HG02610 (cell line): ENCODE results near the gene ATXN3L.

ENCODE experiments used
- ATAC-seq: cut with Tn5 transposase; IDR thresholded peaks from one replicate; pipeline ENCODE4 v1.9.1; 2021; ENCODE audit warnings: mild to moderate bottlenecking, moderate library complexity; ENCODE audit not compliant: unreplicated experiment

The ATXN3L gene

DNA sequence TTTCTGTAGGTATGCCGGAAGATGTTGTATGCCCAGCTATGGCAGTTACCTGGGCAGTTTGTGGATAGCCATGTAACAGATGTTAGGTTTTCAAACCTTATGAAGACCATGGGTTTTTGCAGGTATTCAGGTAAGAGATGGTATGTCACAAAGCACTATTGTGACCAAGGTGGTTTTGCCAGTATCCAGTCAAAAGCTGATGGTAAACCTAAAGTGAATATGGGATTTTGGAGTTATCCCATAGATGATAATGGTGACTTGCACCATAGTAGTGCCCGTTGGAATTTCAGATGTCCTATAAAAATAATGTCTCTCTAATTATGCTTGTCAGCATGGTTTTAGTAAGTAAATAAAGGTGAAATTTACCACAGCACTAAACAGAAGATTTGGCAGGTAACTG lies at the start of gene ATXN3L:
TSS of gene ATXN3L (minus strand) at position 101 of the 400 bp plus-strand sequence. CDS start 119 bp downstream, outside the sequence.
- no peak for ATAC-seq

DNA sequence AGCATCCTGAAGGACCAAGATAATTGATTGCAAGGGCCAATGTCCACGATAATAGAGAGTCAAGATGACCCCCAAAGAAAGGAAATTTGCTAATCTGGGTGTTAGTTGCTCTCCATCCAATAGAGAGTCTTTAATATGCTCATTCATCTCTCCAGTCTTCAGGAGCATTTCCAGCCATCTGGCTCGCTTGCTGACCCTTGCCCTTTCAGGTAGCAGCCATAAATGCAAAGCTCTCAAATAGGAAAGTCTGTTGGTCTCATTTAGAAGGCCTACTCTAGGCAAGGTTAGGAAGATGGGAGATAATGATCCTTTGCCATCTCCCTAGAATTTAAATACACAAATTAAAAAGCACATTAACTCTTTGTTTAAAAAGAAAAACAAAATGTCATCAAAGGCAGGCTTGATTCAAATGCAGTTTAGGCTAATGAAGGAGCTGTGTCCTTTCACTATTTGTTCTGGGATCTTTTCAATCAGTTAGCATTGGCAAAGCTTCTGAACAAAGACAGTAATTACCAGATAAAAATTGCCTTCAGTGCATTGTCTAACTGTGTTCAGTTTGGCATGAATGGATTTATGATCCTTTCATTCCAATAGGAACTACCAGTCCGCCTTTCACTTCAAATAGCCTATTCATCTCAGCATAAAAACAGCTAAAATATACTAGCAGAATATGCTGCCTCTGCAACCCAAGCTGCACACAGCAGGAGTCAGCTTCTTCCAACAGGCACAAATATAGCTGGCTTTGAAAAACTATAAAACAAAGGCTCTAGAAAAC lies 49.6 kb upstream of the ATXN3L start:
- no peak for ATAC-seq

DNA sequence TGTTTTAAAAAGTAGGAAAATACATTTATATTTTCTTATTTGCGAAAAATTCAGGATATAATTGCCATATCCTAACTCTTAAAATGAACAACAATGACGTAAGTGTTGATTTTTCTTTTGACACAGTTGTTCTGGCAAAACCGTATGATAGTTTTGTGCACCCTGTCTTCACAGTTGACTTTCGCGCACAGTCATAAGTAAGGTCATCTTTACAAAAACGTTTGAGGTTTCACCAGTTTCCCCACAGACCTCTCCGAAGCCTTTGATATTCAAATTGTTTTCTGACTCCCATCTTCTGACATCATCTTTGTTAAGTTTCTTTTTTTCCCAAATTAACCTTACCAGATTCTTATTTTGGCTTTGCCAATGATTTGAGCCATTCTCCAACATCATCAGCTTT lies 48.1 kb upstream of the ATXN3L start:
- ATAC-seq, result no peak

DNA sequence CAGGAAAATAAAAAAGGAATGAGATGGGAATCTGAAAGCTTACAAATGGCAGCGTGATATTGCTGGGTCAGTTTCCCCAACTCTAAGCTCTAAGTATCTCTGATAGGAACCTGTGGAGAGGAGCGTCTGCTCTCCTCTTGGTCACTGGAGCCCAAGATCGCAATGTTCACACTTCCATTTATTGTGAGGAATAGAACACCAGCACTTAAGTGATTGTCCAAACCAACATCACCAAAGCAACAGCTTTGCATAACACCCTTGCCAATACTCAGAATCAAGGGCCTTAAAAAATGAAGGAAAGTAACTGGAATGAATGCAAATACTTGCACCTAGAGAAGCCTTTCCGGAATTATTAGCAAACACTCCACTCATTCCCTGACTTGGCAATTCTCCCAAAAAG lies 46.8 kb upstream of the ATXN3L start:
- ATAC-seq, result no peak

DNA sequence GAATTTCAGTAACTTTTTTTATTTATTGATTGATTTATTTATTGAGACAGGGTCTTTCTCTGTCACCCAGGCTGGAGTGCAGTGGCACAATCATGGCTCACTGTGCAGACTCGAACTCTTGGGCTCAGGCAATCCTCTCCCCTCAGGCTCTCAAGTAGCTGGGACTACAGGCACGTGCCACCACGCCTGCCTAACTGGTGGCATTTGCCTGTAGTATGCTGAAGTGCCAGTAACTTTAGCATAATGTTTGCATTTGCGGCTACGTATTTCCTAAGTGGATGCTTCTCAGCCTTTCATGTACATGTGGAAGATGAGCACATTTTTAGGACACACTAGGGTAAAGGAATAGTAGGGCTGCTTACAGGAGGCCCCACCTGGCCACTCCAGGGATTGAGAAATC lies 45.3 kb upstream of the ATXN3L start:
- ATAC-seq, result no peak

DNA sequence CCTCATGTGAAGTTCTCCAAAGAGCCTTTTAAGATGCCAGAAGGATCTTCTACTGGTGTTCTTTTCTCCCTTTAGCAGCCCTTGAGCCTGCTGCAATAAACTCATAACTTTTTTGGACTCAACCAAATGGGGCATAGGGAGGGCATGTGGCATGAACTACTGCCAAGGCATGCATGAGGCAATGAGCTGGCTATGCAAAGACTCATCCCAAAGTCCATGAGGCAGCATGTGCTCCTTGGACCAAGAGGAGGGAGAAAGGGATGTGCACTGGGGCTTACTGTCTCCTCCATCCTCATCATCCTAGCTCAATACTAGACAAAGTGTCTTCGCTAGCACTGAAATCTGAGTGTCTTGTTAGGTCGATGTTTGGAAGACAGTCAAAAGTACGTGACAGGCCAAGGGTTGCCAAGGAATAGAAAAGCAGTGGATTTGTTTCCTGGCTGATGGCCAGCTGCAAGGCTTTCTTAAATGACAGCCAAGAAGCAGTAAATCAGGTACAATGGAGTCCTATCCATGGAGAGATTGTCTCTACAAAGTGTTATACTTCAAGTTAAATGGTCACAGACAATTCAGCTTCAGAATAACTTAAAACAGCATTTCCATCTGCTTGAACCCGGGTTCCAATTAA lies 44.5 kb upstream of the ATXN3L start:
- ATAC-seq, result no peak

DNA sequence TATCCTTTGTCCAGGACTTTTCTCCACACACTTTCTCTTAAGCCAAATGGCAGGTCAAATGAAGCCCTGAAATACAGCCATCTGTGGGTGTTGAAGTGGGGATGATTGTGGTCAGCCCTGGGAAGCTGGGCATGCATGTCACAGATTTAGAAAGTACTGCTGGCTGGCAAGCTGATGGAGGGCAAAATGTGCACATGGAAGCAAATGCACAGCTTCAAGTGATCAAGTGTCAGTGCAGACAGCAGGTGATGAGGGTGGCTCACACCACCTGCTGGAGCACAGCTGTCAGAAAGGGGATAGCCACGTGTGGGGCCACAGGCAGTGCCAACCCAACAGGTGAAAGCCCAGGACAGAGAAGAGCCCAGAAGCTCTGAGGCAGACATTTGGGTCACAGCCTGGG lies 40.3 kb upstream of the ATXN3L start:
- ATAC-seq, result no peak

DNA sequence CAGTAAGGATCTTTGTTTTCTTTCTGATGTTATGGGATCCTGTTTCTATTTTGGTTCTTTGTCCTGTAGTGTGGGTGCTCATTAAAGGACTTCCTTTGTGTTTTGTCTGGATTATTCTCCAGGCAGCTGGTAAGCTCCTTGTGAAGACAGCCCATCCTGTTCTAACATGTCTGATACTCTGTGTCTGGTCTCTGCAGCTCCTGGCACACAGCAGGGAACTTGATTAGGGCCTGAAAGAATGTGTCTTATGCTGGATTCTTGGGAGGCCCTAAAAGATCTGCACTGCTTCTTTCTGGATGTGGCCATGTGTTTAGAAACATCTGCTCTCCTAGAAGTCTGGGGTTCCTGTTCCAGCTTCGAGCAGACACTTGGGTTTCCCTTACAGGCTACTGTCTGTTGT lies 38.1 kb upstream of the ATXN3L start:
- no peak for ATAC-seq

DNA sequence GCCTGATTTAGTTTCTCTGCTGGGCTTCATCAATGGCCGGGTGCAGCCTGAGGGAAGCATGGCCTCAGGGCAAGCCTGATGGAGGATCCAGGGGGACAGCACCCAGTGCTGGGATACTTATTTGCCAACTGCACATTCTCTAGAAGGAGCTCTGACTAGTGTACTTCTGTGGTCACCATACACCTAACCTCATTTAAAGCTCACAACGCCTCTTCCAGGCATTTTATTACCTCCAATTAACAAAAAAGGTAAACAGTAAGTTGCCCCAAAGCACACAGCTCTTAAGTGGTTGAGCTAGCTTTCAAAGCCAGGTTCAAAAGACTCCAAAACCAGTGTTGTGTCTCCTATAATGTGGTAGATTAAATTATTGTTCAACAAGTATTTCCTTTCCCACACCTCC lies 26.8 kb upstream of the ATXN3L start:
- no peak for ATAC-seq

DNA sequence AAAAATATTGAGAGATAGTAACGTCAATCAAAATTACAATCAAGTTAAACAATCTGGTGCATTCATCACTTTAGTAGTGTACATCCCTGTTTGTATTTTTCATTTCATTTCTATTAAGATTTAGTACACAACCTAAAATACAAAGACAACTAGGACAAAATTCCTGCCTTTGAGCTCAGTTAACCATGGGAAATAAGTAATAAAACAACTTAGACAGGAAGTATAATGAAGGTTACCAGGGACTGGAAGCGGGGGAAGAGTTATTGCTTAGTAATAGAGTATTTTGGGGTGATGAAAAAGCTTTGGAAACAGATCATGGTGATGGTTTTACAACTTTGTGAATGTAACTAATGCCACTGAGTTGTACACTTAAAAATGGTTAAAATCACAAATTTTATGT lies 25.6 kb upstream of the ATXN3L start:
- ATAC-seq, result no peak

DNA sequence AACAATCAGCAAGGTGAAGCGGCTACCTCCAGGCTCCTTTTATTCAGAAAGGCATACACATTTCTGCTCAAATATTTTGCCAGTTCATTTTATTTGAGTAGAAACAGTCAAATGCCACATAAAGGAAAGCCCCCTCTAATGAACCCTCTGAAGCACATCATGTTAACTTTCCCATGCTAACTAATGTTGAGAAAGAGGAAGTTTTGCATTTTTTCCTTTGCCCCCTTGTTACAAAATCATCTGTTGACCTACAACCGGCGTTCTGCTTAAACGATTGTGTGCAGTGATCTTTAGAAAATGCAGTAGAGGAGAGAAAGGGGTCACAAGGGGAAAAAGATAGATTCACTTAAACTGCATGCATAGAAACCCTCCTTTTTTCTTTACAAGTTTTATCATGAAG lies 25.2 kb upstream of the ATXN3L start:
- ATAC-seq, result no peak

DNA sequence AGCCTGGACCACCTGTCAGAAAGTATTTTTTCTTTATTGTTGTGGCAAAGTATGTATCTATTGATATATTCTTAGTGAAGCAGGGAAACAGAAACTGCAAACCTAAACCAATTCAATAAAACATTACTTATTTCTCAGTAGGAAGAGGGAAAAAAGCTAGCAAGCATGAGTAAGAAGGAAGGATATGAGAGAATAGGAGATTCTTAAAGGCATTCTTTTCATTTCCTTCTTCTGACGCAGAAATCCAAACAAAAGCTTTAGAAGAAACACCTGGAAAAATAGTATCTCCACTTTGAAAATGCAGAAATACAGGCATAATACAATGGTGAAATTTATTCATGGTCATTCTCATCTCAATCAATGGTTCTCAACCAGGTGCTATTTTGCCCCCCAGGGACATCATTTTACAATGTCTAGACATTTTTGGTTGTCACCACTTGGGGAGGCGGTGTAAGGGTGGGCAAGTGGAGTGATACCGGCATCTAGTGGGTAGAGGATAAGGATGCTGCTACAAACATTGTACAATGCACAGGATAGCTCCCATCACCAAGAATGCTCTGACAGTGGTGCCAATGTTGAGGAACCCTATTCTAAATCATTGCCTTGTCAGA lies 21.7 kb upstream of the ATXN3L start:
- no peak for ATAC-seq

DNA sequence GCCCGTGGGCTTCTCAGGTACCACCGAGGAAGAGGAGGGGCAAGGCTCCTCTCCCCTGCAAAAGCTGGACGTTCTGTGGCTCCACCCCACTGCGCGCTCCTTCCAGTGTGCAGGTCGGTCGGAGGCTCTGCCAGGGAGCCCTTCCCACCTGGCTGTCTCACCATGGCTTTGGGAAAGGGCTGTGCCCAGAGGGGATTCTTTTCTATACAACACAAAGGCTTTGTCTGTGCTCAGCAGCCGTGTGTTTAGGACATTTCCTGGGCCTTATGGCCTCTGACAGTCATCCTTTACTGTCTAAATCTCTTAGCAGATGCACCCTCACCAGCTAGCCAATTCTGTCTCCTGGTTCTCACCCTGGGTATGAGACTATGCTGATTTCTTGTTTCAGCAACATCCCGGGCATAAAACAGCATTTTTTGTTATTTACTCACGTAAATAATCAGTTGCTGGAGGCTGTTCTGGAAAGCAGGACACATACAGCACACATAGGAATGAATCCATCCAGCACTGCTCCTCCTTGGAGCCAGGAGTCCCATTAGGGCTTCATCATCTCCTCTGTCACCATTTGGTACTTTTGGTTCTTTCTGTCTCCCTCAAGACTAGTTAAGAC lies 20.4 kb upstream of the ATXN3L start:
- no peak for ATAC-seq

DNA sequence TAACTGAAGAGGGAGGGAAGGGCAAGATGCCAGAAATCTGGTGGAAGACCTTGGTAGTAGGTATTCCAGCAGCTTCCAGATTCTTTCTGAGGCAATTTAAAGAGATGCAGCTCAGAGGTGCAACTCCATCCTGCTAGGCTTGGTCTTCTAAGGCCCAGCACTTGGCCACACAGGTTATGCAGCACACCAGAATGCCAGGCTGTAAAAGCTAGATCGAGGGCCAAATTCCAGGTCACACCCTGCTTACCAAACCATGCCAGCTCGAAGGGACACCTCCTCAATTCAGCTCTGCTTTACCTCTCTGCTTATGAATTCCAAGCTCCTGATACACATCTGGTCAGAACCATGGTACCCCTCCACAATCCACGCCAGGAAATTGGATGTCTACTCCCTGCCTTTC lies 19.8 kb upstream of the ATXN3L start:
- ATAC-seq, result no peak

DNA sequence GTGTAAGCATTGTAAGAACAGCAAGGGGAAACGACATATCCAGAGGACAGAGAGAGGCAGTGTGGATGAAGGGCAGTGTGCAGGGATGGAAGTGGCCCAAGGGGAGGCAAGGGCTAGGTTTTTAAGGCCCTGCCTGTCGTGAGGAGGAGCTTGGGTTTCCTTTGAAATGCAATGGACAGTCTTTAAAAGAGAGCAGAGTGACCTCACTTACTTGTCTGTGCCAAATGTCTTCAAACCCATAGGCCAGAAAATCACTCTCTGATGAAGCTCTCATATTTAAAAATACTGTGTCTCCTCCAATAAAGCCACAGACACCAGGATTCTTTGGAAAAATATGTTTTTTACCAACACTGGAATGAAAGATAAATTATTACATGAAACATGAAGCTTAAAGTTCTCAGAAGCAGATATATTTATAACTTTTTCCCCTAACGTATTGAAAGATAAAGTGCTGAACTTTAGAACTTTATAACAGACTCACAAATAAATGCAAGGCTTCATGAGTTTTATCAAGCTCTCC lies 19.2 kb upstream of the ATXN3L start:
- ATAC-seq, result no peak

DNA sequence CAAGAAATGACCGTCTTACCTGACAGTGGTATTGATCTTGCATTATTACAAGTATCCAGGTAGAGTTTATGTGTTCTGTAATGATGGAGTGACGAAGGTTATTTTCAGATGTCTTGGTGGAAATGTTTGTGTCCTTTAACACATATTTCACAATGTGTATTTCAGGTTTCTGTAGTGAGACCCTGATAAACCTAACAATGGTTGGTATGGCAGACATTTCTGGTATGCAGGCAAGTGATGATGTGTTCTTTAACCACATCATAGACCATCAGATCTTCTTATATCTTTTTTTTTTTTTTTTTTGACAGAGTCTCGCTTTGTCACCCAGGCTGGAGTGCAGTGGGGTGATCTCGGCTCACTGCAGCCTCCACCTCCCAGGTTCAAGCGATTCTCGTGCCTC lies 14.6 kb upstream of the ATXN3L start:
- ATAC-seq, result no peak

DNA sequence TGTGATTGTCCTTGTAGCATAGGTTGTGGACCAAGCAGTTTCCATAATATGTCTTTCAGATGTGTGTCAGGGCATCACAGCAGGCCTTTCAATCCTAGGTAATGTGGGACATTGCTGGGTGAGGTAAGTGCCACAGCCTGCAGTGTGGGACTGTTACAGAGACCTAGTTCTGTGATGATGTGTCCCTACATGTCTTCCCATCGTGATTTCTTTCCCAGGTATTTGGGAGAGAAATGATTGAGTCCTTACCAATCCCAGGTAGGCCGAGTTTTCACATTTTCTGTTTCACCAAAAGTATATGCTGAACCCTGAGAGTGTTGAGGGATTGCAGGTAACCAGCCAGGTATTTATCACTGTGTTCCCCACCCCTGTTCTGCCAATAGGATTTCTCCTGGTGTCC lies 10.6 kb upstream of the ATXN3L start:
- ATAC-seq, result no peak

DNA sequence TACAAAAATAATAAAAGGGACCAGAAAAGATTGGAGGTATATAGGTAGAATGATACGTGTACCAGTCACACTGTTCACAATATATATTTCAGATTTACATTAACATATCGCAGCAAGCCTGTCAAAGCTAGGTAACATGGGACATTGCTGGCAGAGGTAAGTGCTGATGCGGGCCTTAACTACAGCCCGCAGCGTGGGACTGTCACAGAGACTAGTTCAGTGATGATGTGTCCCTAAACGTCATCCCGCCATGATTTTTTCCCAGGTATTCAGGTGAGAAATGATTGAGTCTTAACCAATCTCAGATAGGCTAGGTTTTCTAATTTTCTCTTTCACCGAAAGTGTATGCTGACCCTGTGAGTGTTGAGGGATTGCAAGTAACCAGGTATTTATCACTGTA lies 7.8 kb upstream of the ATXN3L start:
- no peak for ATAC-seq

DNA sequence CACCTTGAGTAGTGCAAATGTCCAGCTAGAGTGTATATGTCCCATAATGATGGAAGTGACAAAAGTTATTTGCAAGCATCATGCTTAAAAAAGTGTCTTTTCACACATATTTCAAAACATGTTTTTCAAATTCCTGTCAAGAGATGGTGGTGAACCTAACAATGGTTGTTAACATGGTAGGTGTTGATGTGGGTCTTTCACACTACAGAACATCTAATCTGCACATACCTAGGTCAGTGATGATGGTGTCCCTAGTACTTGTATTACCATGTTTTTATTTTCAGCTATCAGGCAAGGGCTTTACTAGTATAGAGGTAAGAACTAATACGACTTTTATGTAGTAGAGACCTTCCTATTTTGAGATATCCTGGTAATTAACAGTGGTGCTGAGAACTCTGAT lies 3.4 kb upstream of the ATXN3L start:
- no peak for ATAC-seq

DNA sequence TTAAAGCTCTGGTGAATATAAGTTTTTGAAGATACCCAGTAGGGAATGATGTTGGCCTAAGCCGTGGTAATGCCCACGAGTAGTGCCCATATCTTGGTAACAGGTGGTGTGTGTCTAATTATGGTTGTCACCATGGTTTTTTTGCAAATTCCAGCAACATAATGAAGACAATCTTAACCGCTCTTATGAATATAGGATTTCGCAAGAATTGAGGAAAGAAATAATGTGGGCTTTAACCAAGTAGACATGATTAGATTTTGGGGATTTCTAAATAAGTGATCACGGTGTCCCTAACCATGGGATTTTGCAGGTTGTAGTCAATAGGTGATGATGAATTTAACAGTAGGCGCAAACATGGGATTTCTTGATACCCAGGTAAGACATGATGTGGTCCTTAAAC lies 2.5 kb downstream of the ATXN3L start:
- ATAC-seq, result no peak

DNA sequence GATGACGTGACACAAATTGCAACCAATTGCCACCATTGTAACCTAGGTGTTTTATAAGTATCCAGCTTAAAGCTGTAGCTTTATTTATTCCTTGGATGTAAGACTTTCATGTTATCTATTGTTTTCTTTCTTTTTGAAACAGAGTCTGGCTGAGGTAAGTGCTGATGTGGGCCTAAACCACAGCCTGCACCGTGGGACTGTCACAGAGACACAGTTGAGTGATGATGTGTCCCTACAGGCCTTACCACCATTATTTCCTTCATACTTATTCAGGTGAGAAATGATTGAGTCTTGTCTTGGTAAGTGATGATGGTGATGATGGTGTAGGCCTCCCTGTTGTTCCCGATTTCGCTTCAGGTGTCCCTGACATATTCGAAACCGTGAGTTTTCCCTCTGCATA lies 8.3 kb downstream of the ATXN3L start:
- no peak for ATAC-seq

DNA sequence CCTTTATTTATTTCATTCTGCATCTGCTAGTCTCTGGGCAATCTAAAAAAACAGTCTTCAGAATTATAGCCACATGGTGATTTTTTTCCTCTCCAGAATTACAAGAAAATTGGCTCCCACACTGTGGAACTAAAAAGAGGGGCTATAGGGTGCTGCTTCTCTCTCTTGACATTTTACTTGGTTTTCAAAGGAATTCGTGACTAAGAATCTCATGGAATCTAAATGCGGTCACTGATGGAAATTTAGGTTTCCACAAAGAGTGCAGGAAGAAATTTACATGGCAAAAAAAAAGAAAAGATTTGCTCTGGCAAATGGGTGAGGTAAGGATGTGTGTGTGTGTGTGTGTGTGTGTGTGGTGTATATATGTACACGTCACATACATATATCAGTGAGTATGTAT lies 10.2 kb downstream of the ATXN3L start:
- no peak for ATAC-seq
